CD4-positive, alpha-beta T cell treated with Interleukin-10 for 1 hour (primary cell): Measurements from ENCODE around the gene ERGIC1.
A peak's percentile ranks its signal among the peaks of the same experiment; 100 is the strongest.
"Not testable (repeated sequence)": the region's sequence is repeated elsewhere in the genome, so short reads cannot be mapped to it uniquely, and the experiment has no call there.

Experiments
- DNase-seq: peaks from one replicate; pipeline ENCODE4 v3.0.0-alpha.2; 2020

Gene ERGIC1

DNA sequence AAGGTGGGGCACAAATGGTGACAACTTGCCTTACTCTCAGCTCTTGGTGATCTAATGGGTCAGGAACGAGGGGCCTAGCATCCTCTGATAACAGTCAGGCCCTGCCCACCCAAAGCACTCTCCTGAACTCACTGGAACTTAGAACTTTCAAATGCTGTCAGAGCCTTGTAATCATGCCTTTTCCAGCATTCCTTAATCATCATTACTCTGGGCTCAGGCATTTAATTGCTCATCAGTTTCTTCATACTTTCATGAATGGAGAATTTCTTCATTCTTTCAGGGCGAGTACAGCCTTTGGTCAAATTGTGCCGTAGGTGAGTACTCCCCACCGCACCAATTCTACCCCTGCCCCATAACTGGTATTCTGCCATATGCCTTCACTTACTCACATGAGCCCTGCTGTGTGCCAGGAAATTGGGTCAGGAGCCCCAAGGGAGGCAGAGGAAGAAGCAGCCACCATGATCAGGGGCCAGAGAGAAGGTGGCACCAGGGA lies 32.8 kb upstream of the ERGIC1 start:
- no peak for DNase-seq

DNA sequence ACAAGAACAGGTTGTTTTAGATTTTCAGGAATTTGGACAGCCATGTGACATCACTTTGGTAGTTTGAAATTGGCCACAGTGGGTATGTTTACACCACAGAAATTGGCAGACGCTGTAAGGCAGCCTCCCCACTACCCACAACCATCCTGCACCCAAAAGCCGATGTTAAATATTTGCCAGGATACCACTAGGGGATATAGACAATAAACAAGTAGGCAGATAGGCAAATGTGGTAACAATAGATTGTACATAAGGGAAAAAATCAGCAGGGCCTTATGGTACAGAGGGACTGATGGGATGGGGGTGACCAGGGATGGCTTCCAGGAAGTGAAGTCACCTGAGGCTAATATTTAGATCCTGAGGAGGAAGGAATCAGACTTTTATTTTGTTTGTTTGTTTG lies 31.9 kb upstream of the ERGIC1 start:
- DNase-seq = no peak

DNA sequence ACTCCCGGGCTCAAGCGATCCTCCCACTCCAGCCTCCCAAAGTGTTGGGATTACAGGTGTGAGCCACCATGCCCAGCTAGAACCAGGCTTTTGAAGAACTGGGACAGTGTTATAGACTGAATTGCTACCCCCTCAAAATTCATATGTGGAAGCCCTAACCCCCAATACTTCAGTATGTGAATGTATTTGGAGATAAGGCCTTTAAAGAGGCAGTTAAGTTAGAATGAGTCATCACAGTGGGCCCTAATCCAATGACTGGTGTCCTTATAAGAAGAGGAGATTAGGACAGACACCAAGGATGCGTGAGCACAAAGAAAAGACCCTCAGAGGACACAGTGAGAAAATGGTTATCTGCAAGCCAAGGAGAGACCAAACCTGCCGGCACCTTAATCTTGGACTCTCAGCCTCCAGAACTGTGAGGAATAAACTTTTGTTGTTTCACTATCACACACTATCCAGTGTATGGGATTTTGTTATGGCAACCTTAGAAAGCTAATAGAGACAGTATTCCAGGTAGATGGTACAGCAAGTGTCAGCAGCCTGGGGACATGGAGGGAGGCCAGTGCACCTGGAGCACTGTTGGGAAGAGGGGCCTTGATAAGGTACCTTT lies 31.4 kb upstream of the ERGIC1 start:
- no peak for DNase-seq

DNA sequence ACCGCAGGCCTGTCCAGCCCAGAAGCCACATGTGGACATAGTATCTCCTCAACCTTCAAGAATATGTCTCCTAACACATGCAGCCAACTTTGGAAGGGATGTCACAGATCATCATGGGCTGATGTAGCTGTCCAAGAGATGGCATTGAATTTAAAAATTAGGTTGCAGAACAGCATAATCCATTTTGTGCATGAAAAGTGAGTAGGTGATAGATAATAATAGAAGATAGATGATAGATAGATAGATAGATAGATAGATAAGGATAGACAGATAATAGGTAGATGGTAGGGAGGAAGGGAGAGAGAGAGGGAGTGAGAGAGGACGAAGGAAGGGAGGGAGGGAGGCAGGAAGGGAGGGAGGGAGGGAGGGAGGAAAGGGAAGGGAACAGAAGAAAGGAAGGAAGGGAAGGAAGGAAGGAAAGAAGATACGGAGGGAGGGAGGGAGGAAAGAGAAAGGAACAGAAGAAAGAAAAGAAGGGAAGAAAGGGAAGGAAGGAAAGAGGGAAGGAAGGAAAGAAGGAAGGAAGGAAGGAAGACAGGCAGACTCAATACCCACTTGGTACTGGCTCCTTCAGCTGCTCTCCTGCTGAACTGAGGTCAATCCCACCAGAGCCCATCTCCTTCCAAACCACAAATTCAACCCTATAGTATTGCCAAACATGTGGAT lies 28.9 kb upstream of the ERGIC1 start:
- no peak for DNase-seq

DNA sequence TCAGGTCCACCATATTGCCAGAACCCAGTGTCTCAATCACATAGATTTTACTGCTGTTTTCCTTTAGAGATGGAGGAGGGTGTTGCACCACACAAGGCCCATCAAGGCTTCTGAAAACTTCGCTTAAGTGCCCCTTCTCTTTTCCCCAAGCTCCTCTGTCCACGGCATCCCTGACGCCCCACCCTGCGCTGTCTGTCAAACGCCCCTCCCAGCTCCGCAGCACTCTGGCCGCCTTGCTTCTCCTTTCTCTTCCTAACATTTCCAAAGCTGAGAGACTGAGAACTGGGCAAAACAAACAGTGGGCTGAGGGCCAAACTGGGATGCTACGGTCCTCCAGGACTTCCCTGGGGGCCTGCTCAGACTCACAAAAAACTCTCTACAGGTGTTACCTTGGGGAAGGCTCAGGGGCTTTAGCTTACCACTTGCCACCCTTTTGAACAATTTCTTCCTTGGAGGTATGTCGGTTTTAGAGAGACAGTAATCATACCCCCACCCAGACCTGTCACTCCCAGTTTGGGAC lies 28.3 kb upstream of the ERGIC1 start:
- no peak for DNase-seq

DNA sequence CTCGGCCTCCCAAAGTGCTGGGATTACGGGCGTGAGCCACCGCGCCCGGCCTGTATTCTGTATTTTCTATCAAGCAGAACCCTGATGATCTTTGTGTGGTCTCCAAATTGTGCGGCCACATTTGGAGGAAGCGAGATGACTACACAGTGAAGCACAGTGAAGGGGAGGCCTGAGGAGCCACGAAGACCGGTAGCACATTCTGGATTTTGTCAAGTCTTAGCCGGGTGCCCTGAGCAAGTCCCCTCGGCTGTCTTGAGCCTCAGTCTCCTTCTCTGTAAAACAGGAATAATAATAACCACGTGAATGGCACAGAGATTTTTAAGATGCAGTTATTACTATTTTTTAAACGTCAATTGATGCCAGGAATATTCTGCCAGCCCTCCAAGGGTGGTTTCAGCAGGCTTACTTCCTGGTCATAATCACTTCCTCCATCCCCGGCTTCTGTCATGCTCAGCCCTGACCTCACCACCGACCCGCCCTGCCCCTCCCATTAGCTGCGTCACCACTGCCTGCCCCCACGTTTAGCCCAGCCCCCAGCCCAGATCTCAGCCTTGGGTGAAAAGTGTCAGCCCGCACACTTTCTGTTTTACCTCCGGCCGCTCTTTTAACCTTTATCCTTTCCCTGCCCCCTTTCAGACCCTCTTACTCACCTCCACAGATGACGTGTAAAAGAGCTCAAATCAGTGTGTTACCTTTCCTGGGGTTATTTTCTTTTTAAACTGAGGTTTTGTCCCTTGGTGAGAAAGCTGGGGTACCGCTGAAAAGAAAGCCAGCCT lies 27.0 kb upstream of the ERGIC1 start:
- peak; percentile 92 for DNase-seq

DNA sequence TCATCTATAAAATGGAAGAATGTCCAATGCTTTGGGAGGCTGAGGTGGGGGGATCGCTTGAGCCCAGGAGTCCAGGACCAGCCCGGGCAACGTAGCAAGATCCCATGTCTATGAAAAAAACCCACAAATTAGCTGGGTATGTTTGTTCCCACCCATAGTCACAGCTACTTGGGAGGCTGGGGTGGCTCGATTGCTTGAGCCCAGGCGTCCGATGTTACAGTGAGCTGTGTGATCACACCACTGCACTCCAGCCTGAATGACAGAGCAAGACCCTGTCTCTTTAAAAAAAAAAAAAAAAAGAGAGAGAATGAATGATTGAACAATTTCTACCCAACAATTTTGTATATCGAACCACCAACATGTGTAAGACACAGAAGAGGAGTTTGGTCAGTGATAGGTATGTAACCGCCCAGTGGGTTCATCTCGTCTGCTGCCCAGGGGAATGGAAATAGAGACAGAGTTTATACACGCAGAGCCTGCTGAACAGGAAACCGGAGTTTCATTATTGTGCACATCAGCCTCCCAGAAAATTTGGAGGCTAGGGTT lies 26.2 kb upstream of the ERGIC1 start:
- no peak for DNase-seq

DNA sequence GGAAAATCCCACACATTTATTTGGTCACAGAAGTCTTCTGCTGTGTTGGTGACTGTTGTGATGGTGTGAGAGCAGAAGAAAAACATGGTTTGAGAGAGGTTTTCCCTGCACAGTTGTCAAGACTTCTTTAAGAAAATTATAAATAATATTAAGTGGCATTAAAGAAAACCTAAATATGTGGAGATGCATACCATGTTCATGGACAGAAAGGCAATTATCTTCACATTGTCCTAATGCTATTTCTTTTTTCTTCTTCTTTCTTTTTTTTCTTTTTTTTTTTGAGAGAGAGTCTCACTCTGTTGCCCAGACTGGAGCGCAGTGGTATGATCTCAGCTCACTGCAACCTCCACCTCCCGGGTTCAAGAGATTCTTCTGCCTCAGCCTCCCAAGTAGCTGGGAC lies 24.3 kb upstream of the ERGIC1 start:
- no peak for DNase-seq

DNA sequence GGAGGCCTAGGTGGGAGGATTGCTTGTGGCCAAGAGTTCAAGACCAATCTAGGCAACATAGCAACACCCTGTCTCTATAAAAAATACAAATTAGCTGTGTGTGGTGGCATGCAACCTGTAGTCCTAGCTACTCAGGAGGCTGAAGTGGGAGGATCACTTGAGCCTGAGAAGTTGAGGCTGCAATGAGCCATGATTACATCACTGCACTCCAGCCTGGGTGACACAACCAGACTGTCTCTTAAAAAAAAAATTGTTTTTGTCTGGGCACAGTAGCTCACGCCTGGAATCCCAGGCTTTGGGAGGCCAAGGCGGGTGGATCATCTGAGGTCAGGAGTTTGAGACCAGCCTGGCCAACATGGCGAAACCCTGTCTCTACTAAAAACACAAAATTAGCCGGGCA lies 23.1 kb upstream of the ERGIC1 start:
- not testable (repeated sequence) for DNase-seq

DNA sequence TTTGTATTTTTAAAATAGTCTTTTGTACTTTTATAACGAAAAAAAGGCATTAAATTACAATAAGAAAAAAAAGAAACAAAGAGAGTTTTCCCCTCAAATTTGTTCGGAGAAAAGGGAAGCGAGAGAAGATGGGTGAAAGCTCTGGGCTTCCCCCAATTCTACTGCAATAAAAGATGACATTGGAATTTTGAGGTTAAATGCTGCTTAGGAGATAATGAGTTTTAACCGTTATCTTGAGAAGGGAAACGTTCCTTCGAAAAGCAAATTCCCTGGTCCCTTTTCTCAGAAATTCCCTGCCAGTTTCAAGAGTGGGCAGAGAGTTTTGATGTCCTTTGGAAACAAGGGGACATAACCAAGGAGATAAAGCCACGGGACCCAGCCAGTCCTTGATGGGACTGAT lies 18.4 kb upstream of the ERGIC1 start:
- no peak for DNase-seq

DNA sequence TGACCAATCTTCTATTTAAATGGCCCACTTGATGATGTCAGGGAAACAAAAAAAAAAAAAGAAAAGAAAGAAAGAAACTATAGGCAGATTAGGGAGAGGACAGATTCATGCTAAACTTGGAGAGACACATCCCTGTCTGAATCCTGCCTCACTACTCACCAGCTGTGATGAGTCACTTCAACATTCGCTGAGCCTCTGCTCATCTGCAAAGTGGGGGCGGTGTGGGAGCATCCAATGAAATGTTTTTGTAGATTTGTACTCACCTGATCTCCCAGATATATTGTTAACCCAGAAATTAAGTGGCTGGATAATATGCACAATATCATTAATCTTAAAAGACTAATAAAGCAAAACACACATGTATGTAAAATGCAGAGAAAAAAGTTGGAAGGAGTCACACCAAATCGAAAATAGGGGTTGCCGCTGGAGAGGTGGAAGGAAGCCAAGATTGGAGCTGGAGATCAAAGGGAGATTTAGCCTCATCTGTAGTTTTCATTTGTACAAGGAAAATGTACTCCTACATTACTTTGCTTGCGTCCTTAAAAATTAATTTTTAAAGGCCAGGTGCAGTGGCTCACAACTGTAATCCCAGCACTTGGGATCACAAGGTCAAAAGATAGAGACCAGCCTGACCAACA lies 17.0 kb upstream of the ERGIC1 start:
- no peak for DNase-seq

DNA sequence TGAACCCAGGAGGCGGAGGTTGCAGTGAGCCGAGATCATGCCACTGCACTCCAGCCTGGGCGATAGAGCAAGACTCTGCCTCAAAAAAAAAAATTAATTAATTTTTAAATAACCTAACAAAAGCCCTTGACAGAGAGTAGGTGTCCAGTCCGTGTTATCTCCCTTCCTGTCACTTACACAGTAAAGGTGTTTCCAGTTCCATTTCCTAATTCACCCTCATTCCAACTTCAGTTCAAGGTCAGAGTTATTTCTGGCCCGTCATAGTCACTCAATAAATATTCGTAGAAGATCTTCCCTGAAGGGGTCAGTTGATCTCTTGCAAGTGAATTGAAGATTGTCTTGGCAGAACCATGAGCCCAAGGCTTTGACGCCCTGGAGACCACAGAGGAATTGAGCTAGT lies 16.4 kb upstream of the ERGIC1 start:
- no peak for DNase-seq

DNA sequence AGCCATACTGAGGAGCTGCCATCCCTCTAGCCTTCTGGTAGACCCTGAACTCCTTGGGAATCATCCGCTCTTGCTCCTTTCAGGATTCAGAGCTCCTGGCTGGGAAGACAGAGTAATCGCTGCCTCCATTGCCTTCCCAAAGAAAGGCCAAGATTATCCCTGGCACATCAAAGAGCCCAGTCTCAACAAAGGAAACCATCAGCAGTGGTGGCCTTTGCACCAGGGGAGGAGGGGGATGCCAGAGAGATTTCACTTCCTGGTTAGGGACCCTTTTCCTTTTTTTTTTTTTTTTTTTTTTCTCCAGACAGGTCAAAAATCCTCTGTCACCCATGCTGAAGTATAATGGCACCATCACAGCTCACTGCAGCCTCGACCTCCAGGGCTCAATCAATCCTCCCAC lies 16.0 kb upstream of the ERGIC1 start:
- no peak for DNase-seq

DNA sequence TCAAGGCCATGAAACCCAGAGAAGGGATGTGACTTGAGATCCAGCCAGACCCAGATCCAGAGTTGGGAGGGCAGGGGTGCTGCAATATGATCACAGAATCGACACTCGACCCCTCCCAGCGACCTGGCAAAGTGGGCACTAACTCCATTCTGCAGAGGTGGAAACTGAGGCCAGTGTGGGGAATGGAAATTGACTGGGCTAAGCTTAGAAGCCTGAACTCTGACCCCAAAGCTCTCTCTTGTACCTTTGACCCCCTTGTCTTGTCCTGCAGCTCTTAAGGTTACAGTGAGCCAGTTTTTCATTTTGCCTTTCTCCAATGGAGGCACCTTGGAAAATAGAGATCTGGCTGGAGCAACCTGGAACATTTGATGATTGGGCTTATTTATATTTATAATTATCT lies 14.5 kb upstream of the ERGIC1 start:
- DNase-seq = no peak

DNA sequence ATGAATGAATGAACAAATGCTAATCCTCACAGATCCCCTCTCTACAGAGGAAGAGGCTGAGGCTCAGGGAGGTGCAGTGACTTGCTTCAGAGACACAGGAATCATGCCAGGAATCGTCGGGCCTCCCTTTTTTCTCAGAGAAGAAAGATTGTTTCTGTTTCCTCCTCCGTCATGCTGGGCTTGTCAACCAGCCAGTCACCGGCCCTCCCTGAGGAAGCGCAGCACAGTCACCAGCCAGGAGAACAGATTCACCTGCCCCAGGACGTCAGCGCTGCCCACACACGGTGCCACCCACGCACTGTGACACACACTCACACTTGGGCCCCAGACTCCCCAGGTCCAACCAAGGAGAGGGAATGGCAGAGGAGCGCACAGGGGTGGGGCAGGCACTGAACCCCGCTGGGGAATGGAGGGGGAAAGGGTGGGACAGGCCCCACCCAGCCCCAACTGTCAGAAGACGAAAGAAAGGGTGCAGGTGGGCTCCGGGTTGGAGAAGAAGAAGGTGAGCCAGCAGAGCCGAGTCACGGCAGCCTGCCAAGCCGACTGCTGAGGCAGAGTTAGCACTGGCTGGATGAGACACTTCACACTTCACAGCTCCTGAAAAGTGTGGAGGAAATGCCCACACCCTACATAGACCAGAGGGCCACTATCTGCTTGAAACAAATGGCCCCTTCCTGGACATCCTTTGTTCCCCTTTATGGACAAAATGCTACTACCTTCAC lies 13.8 kb upstream of the ERGIC1 start:
- no peak for DNase-seq

DNA sequence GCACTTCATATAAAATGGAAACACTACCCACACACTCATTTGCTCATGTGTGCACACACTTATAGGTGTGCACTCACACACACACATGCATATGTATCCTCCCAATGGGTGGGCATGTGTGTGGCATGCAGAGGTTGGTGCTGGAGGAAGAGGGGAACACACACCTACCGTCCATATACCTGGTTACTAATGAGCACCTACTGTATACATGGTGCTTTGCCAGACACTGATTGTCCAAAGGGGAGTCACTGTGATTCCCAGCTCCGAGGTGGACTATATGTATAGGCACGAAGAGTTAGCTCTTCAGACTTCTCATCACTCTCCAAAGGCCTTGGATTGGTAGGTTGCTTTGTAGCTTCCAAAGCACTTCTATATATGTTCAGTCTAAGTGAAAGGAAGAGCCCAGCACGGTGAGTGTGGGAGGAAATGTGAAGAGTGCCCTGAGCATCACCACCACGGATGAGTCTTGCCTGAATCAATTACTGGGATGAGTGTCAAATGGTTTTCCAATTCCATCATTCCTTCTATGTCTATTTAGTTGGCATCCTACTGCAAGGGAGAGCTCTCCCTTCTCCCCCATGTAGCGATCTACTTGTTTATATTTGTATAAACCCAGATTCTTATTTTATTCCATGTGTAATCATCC lies 12.6 kb upstream of the ERGIC1 start:
- DNase-seq = no peak

DNA sequence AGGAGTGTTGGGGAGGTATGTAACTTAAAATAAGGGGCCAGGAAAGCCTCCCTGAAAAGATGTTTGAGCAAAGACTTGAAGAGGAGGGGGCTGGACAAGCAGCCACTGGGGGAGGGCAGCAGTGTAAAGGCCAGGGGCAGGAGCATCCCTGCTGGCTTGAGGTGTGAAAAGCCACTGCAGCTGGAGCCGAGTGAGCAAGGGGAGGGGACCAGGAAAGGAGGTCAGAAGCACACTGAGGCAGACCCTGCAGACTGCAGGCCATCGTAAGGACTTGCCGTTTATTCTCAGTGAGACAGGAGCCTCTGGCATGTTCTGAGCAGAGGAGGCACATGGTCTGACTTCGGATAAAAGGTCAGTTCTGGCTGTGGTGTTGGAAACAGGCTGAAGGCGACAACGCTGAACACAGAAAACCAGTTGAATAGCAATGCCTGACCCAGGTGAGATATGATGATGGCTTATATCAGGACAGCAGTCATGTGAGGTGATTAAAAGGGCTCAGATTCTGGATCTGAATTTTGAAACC lies 10.2 kb upstream of the ERGIC1 start:
- DNase-seq = no peak

DNA sequence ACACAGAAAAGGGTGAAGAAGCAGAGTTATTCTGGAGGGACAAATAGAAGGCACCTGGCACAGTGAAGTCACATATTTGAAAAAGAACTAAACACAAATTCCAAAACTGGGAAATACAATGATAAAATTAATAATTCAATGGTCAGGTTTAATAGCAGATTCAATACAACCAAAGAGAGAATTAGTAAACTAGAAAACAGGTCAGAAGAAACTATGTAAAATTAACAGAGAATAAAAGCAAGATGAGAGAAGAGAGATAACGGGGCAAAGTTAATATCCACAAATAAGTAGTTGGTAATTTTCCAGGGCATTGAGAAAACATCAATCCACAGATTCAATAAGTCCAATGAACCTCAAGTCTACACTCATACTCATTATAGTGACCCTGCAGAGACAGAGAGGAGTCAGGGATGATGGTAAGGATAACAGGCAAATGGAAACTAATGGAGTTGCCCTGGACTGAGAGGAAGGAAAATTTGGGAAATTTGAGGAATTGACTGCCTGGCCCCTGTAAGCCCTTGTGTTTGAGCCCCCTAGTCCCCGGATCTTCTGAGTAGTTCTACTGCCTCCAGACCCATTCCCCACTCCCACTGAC lies 8.3 kb upstream of the ERGIC1 start:
- no peak for DNase-seq

DNA sequence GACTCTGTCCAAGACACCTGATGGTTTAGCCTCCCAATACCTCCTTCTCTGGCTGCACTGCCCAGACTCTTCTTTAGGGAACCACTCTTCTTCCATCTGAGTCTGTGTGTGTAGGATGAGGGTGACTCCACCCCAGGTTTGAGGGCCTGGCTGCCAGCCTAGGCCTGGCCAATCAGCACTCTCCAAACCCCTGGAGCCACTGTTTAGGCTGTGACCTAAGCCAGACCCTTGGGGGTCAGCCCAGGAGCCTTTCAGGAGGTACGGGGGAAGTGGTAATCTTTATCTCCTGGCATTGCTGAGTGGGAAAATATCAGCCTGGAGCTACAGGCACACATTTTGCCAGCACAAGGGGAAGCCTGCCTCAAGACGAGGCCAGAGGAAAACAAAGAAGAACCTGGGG lies 6.2 kb upstream of the ERGIC1 start:
- DNase-seq = no peak

DNA sequence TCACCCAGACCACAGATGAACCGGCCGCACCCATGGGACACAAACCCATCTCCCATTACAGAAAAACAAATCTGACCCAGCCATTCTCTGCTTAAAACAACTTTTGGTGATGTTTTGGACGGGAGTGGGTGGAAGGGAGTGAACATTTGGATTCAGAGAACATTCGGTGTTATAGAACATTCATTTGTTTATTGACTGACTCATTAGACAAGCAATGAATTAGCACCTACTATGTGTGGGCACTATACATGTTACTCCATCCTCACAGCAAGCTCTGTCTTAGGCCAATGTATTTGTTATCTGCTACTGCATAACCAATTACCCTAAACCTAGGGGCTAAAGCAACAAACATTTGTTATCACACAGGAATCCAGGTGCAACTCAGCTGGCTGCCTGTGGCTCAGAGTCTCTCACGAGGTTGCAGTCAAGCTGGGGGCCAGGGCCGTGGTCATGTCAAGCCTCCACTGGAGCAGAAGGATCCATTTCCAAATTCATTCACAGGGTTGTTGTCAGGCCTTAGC lies 5.1 kb upstream of the ERGIC1 start:
- DNase-seq = no peak

DNA sequence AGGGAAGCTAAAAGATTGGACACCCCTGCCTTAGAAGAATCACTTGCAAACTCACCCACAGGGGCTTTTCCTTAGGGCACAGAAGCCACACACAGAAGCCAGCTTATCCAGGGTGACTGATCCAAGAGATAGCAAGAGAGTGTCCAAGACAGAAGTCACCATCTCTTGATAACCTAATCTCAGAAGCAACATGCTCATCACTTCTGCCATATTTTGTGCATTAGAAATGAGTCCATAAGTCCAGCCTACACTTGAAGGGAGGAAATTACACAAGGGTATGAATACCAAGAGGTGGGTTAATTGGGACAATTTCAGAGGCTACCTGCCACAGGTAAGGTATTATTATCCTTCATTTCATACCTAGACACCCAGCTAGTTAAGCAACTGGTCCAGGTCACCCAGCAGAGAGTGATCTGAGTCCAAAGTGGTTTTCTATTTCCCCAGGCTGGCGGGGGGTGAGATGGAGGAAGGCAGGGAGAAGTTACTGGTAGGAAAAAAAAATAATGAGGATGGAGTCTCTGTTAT lies 3.7 kb upstream of the ERGIC1 start:
- no peak for DNase-seq
